Measurements from ENCODE around the gene PRDM12.
"Not testable (repeated sequence)": the region's sequence is repeated elsewhere in the genome, so short reads cannot be mapped to it uniquely, and the experiment has no call there.

The PRDM12 gene

GRCh38 chr9:130685104-130685503 is 20.7 kb downstream of the PRDM12 start:
- Histone ChIP-seq H3F3A (ENCODE audit: insufficient read depth, low read length) (no peaks in the 10 kb centered on the region), H3K9me3 (ENCODE audit: low read length) (0 out of 2 replicates have a peak, but pooled peaks cover 2% of the 10 kb centered on the region), H3K9me2 (ENCODE audit: low read depth, low read length) (no peaks in the 10 kb centered on the region), H3K4me1 (ENCODE audit: insufficient read depth, low read length, severe bottlenecking) (peaks cover 18% of the 10 kb centered on the region), H2AFZ (ENCODE audit: low read length) (no peak overlapping the region), H3K4me2 (ENCODE audit: low read length) (no peak overlapping the region), H3K9ac (ENCODE audit: low read length) (no peak overlapping the region), H3K27me3 (ENCODE audit: insufficient read depth, low read length) (peaks cover 6% of the 10 kb centered on the region; the same call in 1 of the 2 replicates), H3K4me3 (ENCODE audit: low read depth, low read length, poor library complexity, severe bottlenecking) (no peak overlapping the region), H3K79me2 (ENCODE audit: insufficient read depth, low read length) (no peaks in the 10 kb centered on the region), H3K36me3 (ENCODE audit: insufficient read depth, low read length) (no peaks in the 10 kb centered on the region), H4K20me1 (ENCODE audit: insufficient read depth, low read length) (no peaks in the 10 kb centered on the region), H3K27ac (ENCODE audit: low read depth, low read length, poor library complexity, severe bottlenecking) (no peak overlapping the region)
- TF ChIP-seq EZH2 (IDR thresholded peaks at IDR 0.05; ENCODE audit: borderline replicate concordance, low read length) (no peak), CTCF (IDR thresholded peaks at IDR 0.05; ENCODE audit: low read length) (no peak)

- peaks cover 19% of the 10 kb centered on the region for H3K4me1 ChIP-seq (ENCODE audit: insufficient read depth, low read length, severe bottlenecking)
- H2AFZ ChIP-seq (ENCODE audit: low read length); H3K9ac ChIP-seq (ENCODE audit: low read length); H3K4me3 ChIP-seq (ENCODE audit: low read depth, low read length, poor library complexity, severe bottlenecking); H3K9me2 ChIP-seq (ENCODE audit: low read depth, low read length); H3K4me2 ChIP-seq (ENCODE audit: low read length); H3K9me3 ChIP-seq (ENCODE audit: low read length); H3K79me2 ChIP-seq (ENCODE audit: insufficient read depth, low read length); H3K36me3 ChIP-seq (ENCODE audit: insufficient read depth, low read length); H3K27me3 ChIP-seq (ENCODE audit: insufficient read depth, low read length); H3F3A ChIP-seq (ENCODE audit: insufficient read depth, low read length); H3K27ac ChIP-seq (ENCODE audit: low read depth, low read length, poor library complexity, severe bottlenecking); H4K20me1 ChIP-seq (ENCODE audit: insufficient read depth, low read length): not testable (repeated sequence)
Measured at GRCh38 chr9:130685945-130686344, 21.6 kb downstream of the PRDM12 start.

DNA sequence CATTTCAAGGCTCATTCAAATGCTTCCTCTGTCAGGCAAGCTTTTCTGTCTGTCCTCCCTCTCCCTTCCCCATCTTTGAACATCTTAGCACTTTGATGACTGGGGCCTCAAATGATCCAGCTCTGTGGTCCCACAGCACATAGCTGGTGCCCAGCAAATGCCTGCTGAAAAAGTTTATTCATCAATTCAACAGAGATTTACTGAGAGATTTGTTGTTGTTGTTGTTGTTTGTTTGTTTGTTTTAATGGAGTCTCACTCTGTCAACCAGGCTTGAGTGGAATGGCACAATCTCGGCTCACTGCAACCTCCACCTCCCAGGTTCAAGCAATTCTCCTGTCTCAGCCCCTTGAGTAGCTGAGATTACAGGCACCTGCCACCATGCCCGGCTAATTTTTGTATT is 23.2 kb downstream of the PRDM12 start:
- Histone ChIP-seq H3K9me2 (ENCODE audit: low read depth, low read length) (no peaks in the 10 kb centered on the region), H3K4me2 (ENCODE audit: low read length) (no peak overlapping the region), H3F3A (ENCODE audit: insufficient read depth, low read length) (no peaks in the 10 kb centered on the region), H3K9me3 (ENCODE audit: low read length) (peaks cover 2% of the 10 kb centered on the region; the same call in 1 of the 2 replicates), H3K36me3 (ENCODE audit: insufficient read depth, low read length) (no peaks in the 10 kb centered on the region), H2AFZ (ENCODE audit: low read length) (no peak overlapping the region), H3K79me2 (ENCODE audit: insufficient read depth, low read length) (no peaks in the 10 kb centered on the region), H3K27me3 (ENCODE audit: insufficient read depth, low read length) (peaks cover 6% of the 10 kb centered on the region; the same call in 1 of the 2 replicates), H3K9ac (ENCODE audit: low read length) (no peak overlapping the region), H3K27ac (ENCODE audit: low read depth, low read length, poor library complexity, severe bottlenecking) (no peak overlapping the region), H4K20me1 (ENCODE audit: insufficient read depth, low read length) (no peaks in the 10 kb centered on the region), H3K4me1 (ENCODE audit: insufficient read depth, low read length, severe bottlenecking) (peaks cover 9% of the 10 kb centered on the region), H3K4me3 (ENCODE audit: low read depth, low read length, poor library complexity, severe bottlenecking) (no peak overlapping the region)
- TF ChIP-seq EZH2 (IDR thresholded peaks at IDR 0.05; ENCODE audit: borderline replicate concordance, low read length) = no peak
- no peak for TF ChIP-seq CTCF (IDR thresholded peaks at IDR 0.05; ENCODE audit: low read length)

DNA sequence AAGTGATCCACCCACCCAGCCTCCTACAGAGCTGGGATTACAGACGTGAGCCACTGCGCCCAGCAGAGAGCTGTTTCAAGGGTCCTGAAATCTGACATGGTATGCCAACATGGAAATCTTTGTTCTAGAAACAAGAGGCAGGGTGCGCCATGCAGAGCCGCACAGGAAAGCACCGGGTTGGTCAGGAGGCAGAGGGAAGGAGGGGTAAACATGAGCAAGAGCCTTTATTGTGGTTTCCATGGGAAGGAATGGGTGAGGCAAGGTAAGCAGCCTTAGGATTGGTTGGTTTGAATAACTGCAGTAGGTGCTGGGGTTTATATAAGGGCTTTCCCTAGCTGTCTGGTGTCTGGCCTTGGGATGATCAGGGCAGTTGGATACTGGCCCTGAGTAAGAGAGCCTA is 23.7 kb downstream of the PRDM12 start:
- H3K27me3 ChIP-seq (ENCODE audit: insufficient read depth, low read length) = peaks cover 6% of the 10 kb centered on the region; the same call in 1 of the 2 replicates
- no peak overlapping the region for H3K4me3 ChIP-seq (ENCODE audit: low read depth, low read length, poor library complexity, severe bottlenecking)
- peaks cover 2% of the 10 kb centered on the region; the same call in 1 of the 2 replicates for H3K9me3 ChIP-seq (ENCODE audit: low read length)
- no peak overlapping the region for H2AFZ ChIP-seq (ENCODE audit: low read length)
- H3F3A ChIP-seq (ENCODE audit: insufficient read depth, low read length) = no peaks in the 10 kb centered on the region
- no peak overlapping the region for H3K9ac ChIP-seq (ENCODE audit: low read length)
- H3K36me3 ChIP-seq (ENCODE audit: insufficient read depth, low read length) = no peaks in the 10 kb centered on the region
- no peak overlapping the region for H3K4me2 ChIP-seq (ENCODE audit: low read length)
- peaks cover 12% of the 10 kb centered on the region for H3K4me1 ChIP-seq (ENCODE audit: insufficient read depth, low read length, severe bottlenecking)
- TF ChIP-seq EZH2 (IDR thresholded peaks at IDR 0.05; ENCODE audit: borderline replicate concordance, low read length) (no peak), CTCF (IDR thresholded peaks at IDR 0.05; ENCODE audit: low read length) (no peak)
- no peak overlapping the region for H3K27ac ChIP-seq (ENCODE audit: low read depth, low read length, poor library complexity, severe bottlenecking)
- no peaks in the 10 kb centered on the region for H3K9me2 ChIP-seq (ENCODE audit: low read depth, low read length)
- H4K20me1 ChIP-seq (ENCODE audit: insufficient read depth, low read length) = no peaks in the 10 kb centered on the region
- no peaks in the 10 kb centered on the region for H3K79me2 ChIP-seq (ENCODE audit: insufficient read depth, low read length)

All from OCI-LY1 (cell line).